ENCODE measurements around the gene GABRR2.

Gene GABRR2

GRCh38 chr6:89315249-89315885 lies at the start of gene GABRR2:
TSS of gene GABRR2 (minus strand) at chr6:89315299. CDS start at chr6:89315165, 134 bp downstream.
- no peak for DNase-seq

GRCh38 chr6:89364586-89364985 lies 49.5 kb upstream of the GABRR2 start:
- no peak for DNase-seq

- no peak for DNase-seq
These were observed 46.1 kb upstream of the GABRR2 start for GRCh38 chr6:89361171-89361570.

- DNase-seq: no peak
These were observed 45.4 kb upstream of the GABRR2 start for GRCh38 chr6:89360415-89360999.

GRCh38 chr6:89359561-89359960 lies 44.5 kb upstream of the GABRR2 start:
- DNase-seq: no peak

- no peak for DNase-seq
These were observed 42.3 kb upstream of the GABRR2 start for GRCh38 chr6:89357390-89357789.

GRCh38 chr6:89356642-89357170 lies 41.6 kb upstream of the GABRR2 start:
- no peak for DNase-seq

GRCh38 chr6:89355511-89356194 lies 40.6 kb upstream of the GABRR2 start:
- DNase-seq: no peak

GRCh38 chr6:89353702-89354392 lies 38.7 kb upstream of the GABRR2 start:
- DNase-seq: no peak

GRCh38 chr6:89353118-89353556 lies 38.0 kb upstream of the GABRR2 start:
- no peak for DNase-seq

- DNase-seq: peak; percentile 65
These were observed 37.4 kb upstream of the GABRR2 start, which contains the start of gene UBE2J1 for GRCh38 chr6:89352278-89353117. TSS of gene UBE2J1 (minus strand) at chr6:89352722. CDS start at chr6:89352569, 153 bp downstream.

GRCh38 chr6:89351671-89352277 lies 36.7 kb upstream of the GABRR2 start:
- no peak for DNase-seq

GRCh38 chr6:89350281-89350966 lies 35.3 kb upstream of the GABRR2 start:
- no peak for DNase-seq

GRCh38 chr6:89348372-89348771 lies 33.3 kb upstream of the GABRR2 start:
- DNase-seq: no peak

GRCh38 chr6:89347825-89348224 lies 32.7 kb upstream of the GABRR2 start:
- DNase-seq: no peak

GRCh38 chr6:89346433-89346832 lies 31.3 kb upstream of the GABRR2 start:
- no peak for DNase-seq

- no peak for DNase-seq
These were observed 24.5 kb upstream of the GABRR2 start for GRCh38 chr6:89339565-89339964.

GRCh38 chr6:89335164-89335563 lies 20.1 kb upstream of the GABRR2 start:
- DNase-seq: no peak

- no peak for DNase-seq
These were observed 15.8 kb upstream of the GABRR2 start for GRCh38 chr6:89330910-89331309.

- DNase-seq: no peak
These were observed 13.9 kb upstream of the GABRR2 start for GRCh38 chr6:89328976-89329375.

GRCh38 chr6:89324304-89324703 lies 9.2 kb upstream of the GABRR2 start:
- no peak for DNase-seq
